ENCODE measurements around the gene C1QL2. TPM values are rescaled to one million over a fixed set of nuclear protein-coding genes. Genes with fewer than 3 reads are reported as not detected.

C1QL2 gene
- total RNA-seq, 1 experiment from 2014 or later: not detected

DNA sequence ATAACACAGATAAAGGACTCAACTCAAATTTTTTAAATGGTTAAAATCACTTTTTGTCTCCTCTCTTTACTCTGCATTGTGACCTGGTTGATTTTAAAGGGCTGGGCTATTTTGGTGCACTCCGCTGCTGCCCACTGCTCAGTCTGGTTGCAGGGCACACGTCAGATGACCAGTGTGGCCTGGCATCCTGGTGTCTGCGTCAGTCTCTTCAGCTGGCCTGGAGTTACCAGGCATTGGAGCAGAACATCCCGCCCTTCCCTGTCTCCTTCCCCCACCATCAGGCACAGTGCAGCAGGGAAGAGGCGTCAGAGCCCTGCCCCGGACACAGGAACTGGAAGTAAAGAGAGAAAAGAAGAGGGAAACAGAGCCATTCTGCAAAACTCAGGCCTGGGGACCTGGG, 8.9 kb downstream of the C1QL2 start:
- Histone ChIP-seq H4K20me1 (ENCODE audit: insufficient read depth) (no peaks in the 10 kb centered on the region), H3K9me3 (ENCODE audit: control insufficient read depth in 1 of 2, insufficient read depth in 1 of 2, low read depth in 1 of 2, low read length in 2 of 2) (no peaks in the 10 kb centered on the region), H3K4me3 (replicated peaks in 1 of 2; ENCODE audit: low read depth in 1 of 2, low read length in 2 of 2) (no peak overlapping the region), H3K27ac (ENCODE audit: low read depth, low read length) (no peak overlapping the region), H3K9me2 (ENCODE audit: insufficient read depth) (no peaks in the 10 kb centered on the region), H3K27me3 (ENCODE audit: insufficient read depth, low read length) (peaks cover 82% of the 10 kb centered on the region), H3K9ac (ENCODE audit: low read length) (no peak overlapping the region), H2AFZ (ENCODE audit: low read depth, low read length, poor library complexity, severe bottlenecking) (no peak overlapping the region), H3K4me2 (ENCODE audit: low read length) (no peak overlapping the region), H3K79me2 (ENCODE audit: insufficient read depth, low read length) (no peaks in the 10 kb centered on the region), H3K36me3 (ENCODE audit: control insufficient read depth in 1 of 2, insufficient read depth in 2 of 2, low read length in 2 of 2) (no peaks in the 10 kb centered on the region), H3K4me1 (ENCODE audit: control insufficient read depth in 1 of 2, insufficient read depth in 2 of 2, low read length in 2 of 2) (no peaks in the 10 kb centered on the region)
- intact Hi-C loops (cut with micrococcal nuclease): no loop called here
- CTCF ChIA-PET: no interaction called here
- DNase-seq (ENCODE audit: low read depth, low spot score) (no peak), ATAC-seq (no peak)
- RAD21 ChIA-PET (ENCODE audit: low non-redundant PET in 1 of 2, low total read pairs in 2 of 2, uncharacterized antibody in 2 of 2, unreplicated experiment in 2 of 2): no interaction called here
- TF ChIP-seq RAD21 (IDR thresholded peaks at IDR 0.05; ENCODE audit: low read depth) (no peak), ELF1 (IDR thresholded peaks at IDR 0.05; ENCODE audit: borderline replicate concordance, low read depth) (no peak), YY1 (IDR thresholded peaks at IDR 0.05; ENCODE audit: extremely low read depth, insufficient replicate concordance, low read depth, low read length) (no peak), SIN3A (IDR thresholded peaks at IDR 0.05; ENCODE audit: low read depth) (no peak), POLR2A (IDR thresholded peaks at IDR 0.05; ENCODE audit: borderline replicate concordance, extremely low read depth, insufficient read depth, insufficient read length) (no peak), EZH2 (IDR thresholded peaks at IDR 0.05) (no peak), ZNF274 (IDR thresholded peaks at IDR 0.05; ENCODE audit: low read depth, low read length) (no peak), SRF (IDR thresholded peaks at IDR 0.05; ENCODE audit: low read depth) (no peak), TCF7L2 (IDR thresholded peaks at IDR 0.05; ENCODE audit: borderline replicate concordance, extremely low read depth, insufficient read depth, insufficient read length) (no peak), POLR2AphosphoS5 (IDR thresholded peaks at IDR 0.05; ENCODE audit: low read depth, low read length) (no peak), EZH2phosphoT487 (IDR thresholded peaks at IDR 0.05; ENCODE audit: borderline replicate concordance) (no peak), FOSL1 (IDR thresholded peaks at IDR 0.05; ENCODE audit: low read depth) (no peak), ZFX (IDR thresholded peaks at IDR 0.05) (no peak), EGR1 (IDR thresholded peaks at IDR 0.05; ENCODE audit: low read depth) (no peak), SP1 (IDR thresholded peaks at IDR 0.05; ENCODE audit: low read depth) (no peak)
- TF ChIP-seq, protein P1, sequence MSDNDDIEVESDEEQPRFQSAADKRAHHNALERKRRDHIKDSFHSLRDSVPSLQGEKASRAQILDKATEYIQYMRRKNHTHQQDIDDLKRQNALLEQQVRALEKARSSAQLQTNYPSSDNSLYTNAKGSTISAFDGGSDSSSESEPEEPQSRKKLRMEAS (IDR thresholded peaks at IDR 0.05): no peak
- TF ChIP-seq, protein P2, sequence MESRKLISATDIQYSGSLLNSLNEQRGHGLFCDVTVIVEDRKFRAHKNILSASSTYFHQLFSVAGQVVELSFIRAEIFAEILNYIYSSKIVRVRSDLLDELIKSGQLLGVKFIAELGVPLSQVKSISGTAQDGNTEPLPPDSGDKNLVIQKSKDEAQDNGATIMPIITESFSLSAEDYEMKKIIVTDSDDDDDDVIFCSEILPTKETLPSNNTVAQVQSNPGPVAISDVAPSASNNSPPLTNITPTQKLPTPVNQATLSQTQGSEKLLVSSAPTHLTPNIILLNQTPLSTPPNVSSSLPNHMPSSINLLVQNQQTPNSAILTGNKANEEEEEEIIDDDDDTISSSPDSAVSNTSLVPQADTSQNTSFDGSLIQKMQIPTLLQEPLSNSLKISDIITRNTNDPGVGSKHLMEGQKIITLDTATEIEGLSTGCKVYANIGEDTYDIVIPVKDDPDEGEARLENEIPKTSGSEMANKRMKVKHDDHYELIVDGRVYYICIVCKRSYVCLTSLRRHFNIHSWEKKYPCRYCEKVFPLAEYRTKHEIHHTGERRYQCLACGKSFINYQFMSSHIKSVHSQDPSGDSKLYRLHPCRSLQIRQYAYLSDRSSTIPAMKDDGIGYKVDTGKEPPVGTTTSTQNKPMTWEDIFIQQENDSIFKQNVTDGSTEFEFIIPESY (IDR thresholded peaks at IDR 0.05; ENCODE audit: extremely low read depth, insufficient replicate concordance, low read length): no peak
- TF ChIP-seq, protein P3, sequence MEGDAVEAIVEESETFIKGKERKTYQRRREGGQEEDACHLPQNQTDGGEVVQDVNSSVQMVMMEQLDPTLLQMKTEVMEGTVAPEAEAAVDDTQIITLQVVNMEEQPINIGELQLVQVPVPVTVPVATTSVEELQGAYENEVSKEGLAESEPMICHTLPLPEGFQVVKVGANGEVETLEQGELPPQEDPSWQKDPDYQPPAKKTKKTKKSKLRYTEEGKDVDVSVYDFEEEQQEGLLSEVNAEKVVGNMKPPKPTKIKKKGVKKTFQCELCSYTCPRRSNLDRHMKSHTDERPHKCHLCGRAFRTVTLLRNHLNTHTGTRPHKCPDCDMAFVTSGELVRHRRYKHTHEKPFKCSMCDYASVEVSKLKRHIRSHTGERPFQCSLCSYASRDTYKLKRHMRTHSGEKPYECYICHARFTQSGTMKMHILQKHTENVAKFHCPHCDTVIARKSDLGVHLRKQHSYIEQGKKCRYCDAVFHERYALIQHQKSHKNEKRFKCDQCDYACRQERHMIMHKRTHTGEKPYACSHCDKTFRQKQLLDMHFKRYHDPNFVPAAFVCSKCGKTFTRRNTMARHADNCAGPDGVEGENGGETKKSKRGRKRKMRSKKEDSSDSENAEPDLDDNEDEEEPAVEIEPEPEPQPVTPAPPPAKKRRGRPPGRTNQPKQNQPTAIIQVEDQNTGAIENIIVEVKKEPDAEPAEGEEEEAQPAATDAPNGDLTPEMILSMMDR (IDR thresholded peaks at IDR 0.05 in 2 of 3, conservative IDR thresholded peaks at IDR 0.05 in 1 of 3; ENCODE audit: borderline replicate concordance in 1 of 3, insufficient read depth in 1 of 3, low read depth in 2 of 3, low read length in 2 of 3): no peak
- TF ChIP-seq, protein P4, sequence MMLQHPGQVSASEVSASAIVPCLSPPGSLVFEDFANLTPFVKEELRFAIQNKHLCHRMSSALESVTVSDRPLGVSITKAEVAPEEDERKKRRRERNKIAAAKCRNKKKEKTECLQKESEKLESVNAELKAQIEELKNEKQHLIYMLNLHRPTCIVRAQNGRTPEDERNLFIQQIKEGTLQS (IDR thresholded peaks at IDR 0.05): no peak
- TF ChIP-seq, protein P5, sequence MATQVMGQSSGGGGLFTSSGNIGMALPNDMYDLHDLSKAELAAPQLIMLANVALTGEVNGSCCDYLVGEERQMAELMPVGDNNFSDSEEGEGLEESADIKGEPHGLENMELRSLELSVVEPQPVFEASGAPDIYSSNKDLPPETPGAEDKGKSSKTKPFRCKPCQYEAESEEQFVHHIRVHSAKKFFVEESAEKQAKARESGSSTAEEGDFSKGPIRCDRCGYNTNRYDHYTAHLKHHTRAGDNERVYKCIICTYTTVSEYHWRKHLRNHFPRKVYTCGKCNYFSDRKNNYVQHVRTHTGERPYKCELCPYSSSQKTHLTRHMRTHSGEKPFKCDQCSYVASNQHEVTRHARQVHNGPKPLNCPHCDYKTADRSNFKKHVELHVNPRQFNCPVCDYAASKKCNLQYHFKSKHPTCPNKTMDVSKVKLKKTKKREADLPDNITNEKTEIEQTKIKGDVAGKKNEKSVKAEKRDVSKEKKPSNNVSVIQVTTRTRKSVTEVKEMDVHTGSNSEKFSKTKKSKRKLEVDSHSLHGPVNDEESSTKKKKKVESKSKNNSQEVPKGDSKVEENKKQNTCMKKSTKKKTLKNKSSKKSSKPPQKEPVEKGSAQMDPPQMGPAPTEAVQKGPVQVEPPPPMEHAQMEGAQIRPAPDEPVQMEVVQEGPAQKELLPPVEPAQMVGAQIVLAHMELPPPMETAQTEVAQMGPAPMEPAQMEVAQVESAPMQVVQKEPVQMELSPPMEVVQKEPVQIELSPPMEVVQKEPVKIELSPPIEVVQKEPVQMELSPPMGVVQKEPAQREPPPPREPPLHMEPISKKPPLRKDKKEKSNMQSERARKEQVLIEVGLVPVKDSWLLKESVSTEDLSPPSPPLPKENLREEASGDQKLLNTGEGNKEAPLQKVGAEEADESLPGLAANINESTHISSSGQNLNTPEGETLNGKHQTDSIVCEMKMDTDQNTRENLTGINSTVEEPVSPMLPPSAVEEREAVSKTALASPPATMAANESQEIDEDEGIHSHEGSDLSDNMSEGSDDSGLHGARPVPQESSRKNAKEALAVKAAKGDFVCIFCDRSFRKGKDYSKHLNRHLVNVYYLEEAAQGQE (IDR thresholded peaks at IDR 0.05; ENCODE audit: low read depth): no peak
- no TSS peak for BruUV-seq (replicated peaks)
- POLR2A ChIA-PET: no interaction called here
